Neural cell (in vitro differentiated cells): ENCODE results near the gene ROBO1. TPM values are rescaled to one million over a fixed set of nuclear protein-coding genes. Genes with fewer than 3 reads are reported as not detected.

ENCODE experiments used
- H2AFZ ChIP-seq: fragments of 200-600, 300-800 bp; sonication (generic), shearing (Covaris generic); 2 replicates; pipeline ENCODE4 v1.6.0; 2014; ENCODE audit warnings: low read depth, mild to moderate bottlenecking, antibody characterized with exemption, low read length, moderate library complexity
- H3F3A ChIP-seq: fragments of 200-600 bp; shearing (Covaris generic); 2 replicates; pipeline ENCODE4 v1.6.1; 2016; ENCODE audit warnings: mild to moderate bottlenecking, moderate library complexity, mixed read lengths, antibody characterized with exemption, low read length; ENCODE audit not compliant: insufficient read depth, poor library complexity, severe bottlenecking
- H3K27ac ChIP-seq: fragments of 200-600, 300-800 bp; sonication (generic), shearing (Covaris generic); 2 replicates; pipeline ENCODE4 v1.5.1; 2014; ENCODE audit warnings: mild to moderate bottlenecking, low read length, moderate library complexity
- H3K27me3 ChIP-seq: fragments of 300-800, 200-600 bp; sonication (generic), shearing (Covaris generic); 2 replicates; pipeline ENCODE4 v1.6.0; 2014; ENCODE audit warnings: mild to moderate bottlenecking, low read depth, low read length, moderate library complexity; ENCODE audit not compliant: insufficient read depth
- H3K36me3 ChIP-seq: fragments of 300-800, 200-600 bp; sonication (generic), shearing (Covaris generic); 2 replicates; pipeline ENCODE4 v1.5.1; 2014; ENCODE audit warnings: mild to moderate bottlenecking, antibody characterized with exemption, low read length, moderate library complexity; ENCODE audit not compliant: insufficient read depth
- H3K4me2 ChIP-seq: fragments of 300-800, 200-600 bp; sonication (generic), shearing (Covaris generic); 2 replicates; pipeline ENCODE4 v1.6.0; 2014; ENCODE audit warnings: mild to moderate bottlenecking, low read length
- H3K4me3 ChIP-seq: fragments of 300-800, 200-600 bp; sonication (generic), shearing (Covaris generic); 2 replicates; pipeline ENCODE4 v1.5.1; 2014; ENCODE audit warnings: mild to moderate bottlenecking, low read length, moderate library complexity
- H3K79me2 ChIP-seq: fragments of 200-600 bp; shearing (Covaris generic); replicated peaks from 2 replicates; pipeline ENCODE4 v1.6.0; 2014; ENCODE audit warnings: mild to moderate bottlenecking, low read length, moderate library complexity; ENCODE audit not compliant: insufficient read depth
- H3K9ac ChIP-seq: fragments of 300-800, 200-600 bp; sonication (generic), shearing (Covaris generic); 2 replicates; pipeline ENCODE4 v1.6.1; 2016; ENCODE audit warnings: mild to moderate bottlenecking, low read length, mixed read lengths
- H3K9me2 ChIP-seq: fragments of 200-600 bp; shearing (Covaris generic); 2 replicates; pipeline ENCODE4 v1.6.1; 2016; ENCODE audit warnings: mild to moderate bottlenecking, low read length, mixed read lengths; ENCODE audit not compliant: insufficient read depth
- H3K9me3 ChIP-seq: fragments of 200-600, 300-800 bp; sonication (generic), shearing (Covaris generic); 2 replicates; pipeline ENCODE4 v1.6.1; 2016; ENCODE audit warnings: mild to moderate bottlenecking, mixed run types, low read length, moderate library complexity, mixed read lengths
- H4K20me1 ChIP-seq: fragments of 200-600 bp; shearing (Covaris generic); 2 replicates; pipeline ENCODE4 v1.6.1; 2016; ENCODE audit warnings: mild to moderate bottlenecking, mixed run types; ENCODE audit not compliant: insufficient read depth
- EP300 ChIP-seq: fragments of 450-650 bp; conservative IDR thresholded peaks from 2 replicates; pipeline ENCODE4 v1.6.1; 2014; ENCODE audit warnings: antibody characterized with exemption, mild to moderate bottlenecking, moderate library complexity; ENCODE audit not compliant: poor library complexity, severe bottlenecking
- EZH2 ChIP-seq: fragments of 200-600, 300-800 bp; shearing (Covaris generic), sonication (generic); IDR thresholded peaks from 2 replicates; pipeline ENCODE4 v1.6.1; 2014; ENCODE audit warnings: antibody characterized with exemption, low read length, borderline replicate concordance, mild to moderate bottlenecking; ENCODE audit not compliant: insufficient read depth, poor library complexity, severe bottlenecking
- MXI1 ChIP-seq: fragments of 450-650 bp; conservative IDR thresholded peaks from 2 replicates; pipeline ENCODE4 v1.6.1; 2014; ENCODE audit warnings: antibody characterized with exemption, mild to moderate bottlenecking; ENCODE audit not compliant: poor library complexity, severe bottlenecking
- POLR2AphosphoS5 ChIP-seq: IDR thresholded peaks from 2 replicates; pipeline ENCODE4 v1.6.1; 2012
- RAD21 ChIP-seq: fragments of 450-650 bp; conservative IDR thresholded peaks from 2 replicates; pipeline ENCODE4 v1.6.1; 2014; ENCODE audit warnings: antibody characterized with exemption, mild to moderate bottlenecking, moderate library complexity
- SMC3 ChIP-seq: fragments of 450-650 bp; conservative IDR thresholded peaks from 2 replicates; pipeline ENCODE4 v1.6.1; 2014; ENCODE audit warnings: antibody characterized with exemption, mild to moderate bottlenecking, moderate library complexity; ENCODE audit not compliant: poor library complexity
- TAF1 ChIP-seq: IDR thresholded peaks from 2 replicates; pipeline ENCODE4 v1.6.1; 2012; ENCODE audit warnings: low read depth
- polyA minus RNA-seq: library from RNA; depleted of rRNA, polyadenylated mRNA; stranded (reverse); fragments of >200 nt; gene quantifications from 2 replicates; pipeline ENCODE4 v1.2.3, GENCODE V29; 2014
- polyA plus RNA-seq: library from polyadenylated mRNA; depleted of rRNA; stranded (reverse); fragments of >200 nt; gene quantifications from 2 replicates; pipeline ENCODE4 v1.2.3, GENCODE V29; 2014
- TF ChIP-seq, protein P1 (sequence below): fragments of 450-650 bp; IDR thresholded peaks from 2 replicates; pipeline ENCODE4 v1.5.1; 2014; ENCODE audit warnings: antibody characterized with exemption, mild to moderate bottlenecking, moderate library complexity; ENCODE audit not compliant: poor library complexity, severe bottlenecking
- TF ChIP-seq, protein P2 (sequence below): IDR thresholded peaks from 2 replicates; pipeline ENCODE4 v1.6.1; 2012; ENCODE audit warnings: borderline replicate concordance

ROBO1 gene
- 183 and 202 TPM in 2 replicates for polyA plus RNA-seq
- polyA minus RNA-seq: 554 and 647 TPM in 2 replicates

DNA sequence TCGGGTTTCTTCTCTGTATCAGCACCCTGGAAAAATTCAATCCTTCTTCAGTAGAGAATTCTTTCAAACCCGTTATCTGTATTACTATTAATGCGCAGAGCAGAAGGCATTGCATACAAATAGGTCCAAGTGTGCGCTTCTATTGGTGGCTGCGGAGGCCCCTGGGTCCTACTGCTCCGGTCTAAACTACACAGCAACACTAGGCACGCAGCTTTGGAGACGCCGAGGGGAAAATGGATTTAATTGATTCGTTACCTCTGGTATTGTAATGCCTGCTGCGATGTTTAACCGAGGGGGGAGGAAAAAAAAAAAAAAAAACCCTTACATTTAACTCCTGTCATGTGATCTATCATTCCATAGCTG lies at the start of gene ROBO1:
Gene ROBO1 (minus strand): TSS at position 94 of the 363 bp plus-strand sequence.
- H3K4me3 ChIP-seq: peak within 1 kb of the TSS; percentile 82
- peaks cover 5% of the 10 kb centered on the region for H3F3A ChIP-seq
- H3K9me2 ChIP-seq: no peaks in the 10 kb centered on the region
- H3K27ac ChIP-seq: peak within 1 kb of the TSS; percentile 79
- no peaks in the 10 kb centered on the region for H3K27me3 ChIP-seq
- H3K4me2 ChIP-seq: peak within 1 kb of the TSS; percentile 81
- no peaks in the 10 kb centered on the region for H4K20me1 ChIP-seq
- peak within 1 kb of the TSS; percentile 61 for H2AFZ ChIP-seq
- TF ChIP-seq EP300: peak; percentile 25
- peak; percentile 32 for TF ChIP-seq RAD21
- no peak for TF ChIP-seq EZH2
- no peaks in the 10 kb centered on the region for H3K9me3 ChIP-seq
- H3K9ac ChIP-seq: peak within 1 kb of the TSS; percentile 79
- H3K36me3 ChIP-seq: no peaks in the 10 kb centered on the region
- peaks cover 34% of the 10 kb centered on the region for H3K79me2 ChIP-seq

DNA sequence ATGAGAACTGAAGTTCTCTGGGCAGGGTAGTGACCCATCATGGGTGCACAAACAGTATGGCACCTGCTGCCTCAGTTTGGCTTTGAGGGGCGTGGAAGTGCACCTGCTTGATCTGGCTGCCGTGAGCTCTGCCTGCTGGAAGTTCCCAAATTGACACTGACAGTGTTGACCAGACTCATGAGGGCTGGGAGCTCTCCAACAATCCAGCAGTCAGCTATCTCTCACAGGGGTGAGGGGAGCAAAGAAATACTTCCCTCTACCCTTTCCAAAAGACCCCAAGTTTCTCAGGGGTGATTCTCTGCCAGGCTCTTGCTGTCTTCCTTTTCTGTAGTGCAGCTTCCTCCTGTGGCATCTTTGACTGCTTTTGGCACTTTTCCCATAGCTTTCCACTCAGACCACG lies 49.4 kb upstream of the ROBO1 start:
- Histone ChIP-seq H3K4me3 (no peak overlapping the region), H3K79me2 (no peaks in the 10 kb centered on the region), H3K4me2 (no peak overlapping the region), H3K9me3 (no peaks in the 10 kb centered on the region), H4K20me1 (no peaks in the 10 kb centered on the region), H3K27me3 (no peaks in the 10 kb centered on the region), H3K9me2 (no peaks in the 10 kb centered on the region), H3K36me3 (no peaks in the 10 kb centered on the region), H3K9ac (no peak overlapping the region), H3K27ac (no peak overlapping the region), H3F3A (no peaks in the 10 kb centered on the region), H2AFZ (no peak overlapping the region)
- TF ChIP-seq POLR2AphosphoS5 (no peak), EP300 (no peak), MXI1 (no peak), TAF1 (no peak), RAD21 (no peak), SMC3 (no peak), EZH2 (no peak)
- TF ChIP-seq, protein P1, sequence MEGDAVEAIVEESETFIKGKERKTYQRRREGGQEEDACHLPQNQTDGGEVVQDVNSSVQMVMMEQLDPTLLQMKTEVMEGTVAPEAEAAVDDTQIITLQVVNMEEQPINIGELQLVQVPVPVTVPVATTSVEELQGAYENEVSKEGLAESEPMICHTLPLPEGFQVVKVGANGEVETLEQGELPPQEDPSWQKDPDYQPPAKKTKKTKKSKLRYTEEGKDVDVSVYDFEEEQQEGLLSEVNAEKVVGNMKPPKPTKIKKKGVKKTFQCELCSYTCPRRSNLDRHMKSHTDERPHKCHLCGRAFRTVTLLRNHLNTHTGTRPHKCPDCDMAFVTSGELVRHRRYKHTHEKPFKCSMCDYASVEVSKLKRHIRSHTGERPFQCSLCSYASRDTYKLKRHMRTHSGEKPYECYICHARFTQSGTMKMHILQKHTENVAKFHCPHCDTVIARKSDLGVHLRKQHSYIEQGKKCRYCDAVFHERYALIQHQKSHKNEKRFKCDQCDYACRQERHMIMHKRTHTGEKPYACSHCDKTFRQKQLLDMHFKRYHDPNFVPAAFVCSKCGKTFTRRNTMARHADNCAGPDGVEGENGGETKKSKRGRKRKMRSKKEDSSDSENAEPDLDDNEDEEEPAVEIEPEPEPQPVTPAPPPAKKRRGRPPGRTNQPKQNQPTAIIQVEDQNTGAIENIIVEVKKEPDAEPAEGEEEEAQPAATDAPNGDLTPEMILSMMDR: no peak
- TF ChIP-seq, protein P2, sequence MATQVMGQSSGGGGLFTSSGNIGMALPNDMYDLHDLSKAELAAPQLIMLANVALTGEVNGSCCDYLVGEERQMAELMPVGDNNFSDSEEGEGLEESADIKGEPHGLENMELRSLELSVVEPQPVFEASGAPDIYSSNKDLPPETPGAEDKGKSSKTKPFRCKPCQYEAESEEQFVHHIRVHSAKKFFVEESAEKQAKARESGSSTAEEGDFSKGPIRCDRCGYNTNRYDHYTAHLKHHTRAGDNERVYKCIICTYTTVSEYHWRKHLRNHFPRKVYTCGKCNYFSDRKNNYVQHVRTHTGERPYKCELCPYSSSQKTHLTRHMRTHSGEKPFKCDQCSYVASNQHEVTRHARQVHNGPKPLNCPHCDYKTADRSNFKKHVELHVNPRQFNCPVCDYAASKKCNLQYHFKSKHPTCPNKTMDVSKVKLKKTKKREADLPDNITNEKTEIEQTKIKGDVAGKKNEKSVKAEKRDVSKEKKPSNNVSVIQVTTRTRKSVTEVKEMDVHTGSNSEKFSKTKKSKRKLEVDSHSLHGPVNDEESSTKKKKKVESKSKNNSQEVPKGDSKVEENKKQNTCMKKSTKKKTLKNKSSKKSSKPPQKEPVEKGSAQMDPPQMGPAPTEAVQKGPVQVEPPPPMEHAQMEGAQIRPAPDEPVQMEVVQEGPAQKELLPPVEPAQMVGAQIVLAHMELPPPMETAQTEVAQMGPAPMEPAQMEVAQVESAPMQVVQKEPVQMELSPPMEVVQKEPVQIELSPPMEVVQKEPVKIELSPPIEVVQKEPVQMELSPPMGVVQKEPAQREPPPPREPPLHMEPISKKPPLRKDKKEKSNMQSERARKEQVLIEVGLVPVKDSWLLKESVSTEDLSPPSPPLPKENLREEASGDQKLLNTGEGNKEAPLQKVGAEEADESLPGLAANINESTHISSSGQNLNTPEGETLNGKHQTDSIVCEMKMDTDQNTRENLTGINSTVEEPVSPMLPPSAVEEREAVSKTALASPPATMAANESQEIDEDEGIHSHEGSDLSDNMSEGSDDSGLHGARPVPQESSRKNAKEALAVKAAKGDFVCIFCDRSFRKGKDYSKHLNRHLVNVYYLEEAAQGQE: no peak

DNA sequence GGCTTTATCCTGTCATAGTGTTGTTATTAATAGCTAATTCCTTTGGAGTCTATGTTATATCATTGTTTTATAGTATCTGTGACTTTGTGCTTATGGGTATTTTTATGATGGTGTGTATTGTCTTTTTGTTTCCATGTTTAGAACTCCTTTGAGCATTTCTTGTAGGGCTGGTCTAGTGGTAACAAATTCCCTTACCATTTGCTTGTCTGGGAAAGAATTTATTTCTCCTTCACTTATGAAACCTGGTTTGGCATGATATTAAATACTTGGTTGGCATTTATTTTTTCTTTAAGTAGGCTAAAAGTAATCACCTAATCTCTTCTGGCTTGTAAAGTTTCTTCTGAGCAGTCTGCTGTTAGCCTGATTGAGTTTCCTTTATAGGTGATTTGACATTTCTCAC lies 47.7 kb upstream of the ROBO1 start:
- Histone ChIP-seq H3K27me3 (no peaks in the 10 kb centered on the region), H3K4me2 (no peak overlapping the region), H3F3A (no peaks in the 10 kb centered on the region), H3K9me2 (no peaks in the 10 kb centered on the region), H3K36me3 (no peaks in the 10 kb centered on the region), H3K9ac (no peak overlapping the region), H3K27ac (no peak overlapping the region), H3K79me2 (no peaks in the 10 kb centered on the region), H3K4me3 (no peak overlapping the region), H4K20me1 (no peaks in the 10 kb centered on the region), H2AFZ (no peak overlapping the region), H3K9me3 (no peaks in the 10 kb centered on the region)
- TF ChIP-seq, protein P2: no peak
- TF ChIP-seq MXI1 (no peak), SMC3 (no peak), TAF1 (no peak), EZH2 (no peak), POLR2AphosphoS5 (no peak), EP300 (no peak), RAD21 (no peak)
- TF ChIP-seq, protein P1: no peak
